HG02943 (cell line): ENCODE measurements around the gene RGS7.
"Not testable (repeated sequence)": the region's sequence is repeated elsewhere in the genome, so short reads cannot be mapped to it uniquely, and the experiment has no call there.

Experiments
- ATAC-seq: cut with Tn5 transposase; IDR thresholded peaks from one replicate; pipeline ENCODE4 v1.9.1; 2021; ENCODE audit warnings: mild to moderate bottlenecking, low read depth, moderate library complexity; ENCODE audit not compliant: unreplicated experiment

The RGS7 gene

DNA sequence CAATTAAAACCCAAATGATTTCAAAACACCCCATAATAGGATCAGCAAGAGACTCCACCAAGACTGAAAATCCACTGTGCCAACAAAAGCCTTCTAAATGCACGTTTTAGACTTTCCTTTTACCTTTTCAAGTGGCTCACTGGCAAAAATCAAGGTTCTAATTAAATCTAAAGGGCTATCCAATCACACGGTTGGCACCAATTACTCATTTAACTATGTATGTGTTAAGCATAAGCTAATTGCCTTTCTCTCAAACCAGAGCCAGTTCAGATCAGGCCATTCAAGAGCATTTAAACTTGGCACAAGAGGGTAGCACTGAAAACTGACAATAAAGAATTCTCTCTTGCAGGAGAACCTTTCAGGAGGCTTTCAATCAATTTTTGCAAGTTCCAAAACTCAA lies 139.5 kb downstream of the RGS7 start:
- ATAC-seq: no peak

DNA sequence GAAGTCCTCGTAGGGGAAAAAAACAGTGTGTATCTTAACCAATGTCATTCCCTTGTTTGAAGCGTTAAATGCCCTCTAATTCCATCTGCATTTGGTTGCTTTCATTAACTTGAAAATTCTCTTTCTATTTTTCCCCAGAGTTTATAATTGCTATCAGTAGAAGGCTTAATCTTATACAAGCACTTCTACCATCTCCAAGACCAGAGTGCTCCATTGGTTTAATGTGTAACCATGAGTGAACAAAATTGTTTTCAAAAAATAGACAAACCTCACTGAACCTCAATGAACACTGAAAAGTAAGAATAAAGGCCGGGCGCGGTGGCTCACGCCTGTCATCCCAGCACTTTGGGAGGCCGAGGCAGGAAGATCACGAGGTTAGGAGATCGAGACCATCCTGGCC lies 141.3 kb downstream of the RGS7 start:
- no peak for ATAC-seq

DNA sequence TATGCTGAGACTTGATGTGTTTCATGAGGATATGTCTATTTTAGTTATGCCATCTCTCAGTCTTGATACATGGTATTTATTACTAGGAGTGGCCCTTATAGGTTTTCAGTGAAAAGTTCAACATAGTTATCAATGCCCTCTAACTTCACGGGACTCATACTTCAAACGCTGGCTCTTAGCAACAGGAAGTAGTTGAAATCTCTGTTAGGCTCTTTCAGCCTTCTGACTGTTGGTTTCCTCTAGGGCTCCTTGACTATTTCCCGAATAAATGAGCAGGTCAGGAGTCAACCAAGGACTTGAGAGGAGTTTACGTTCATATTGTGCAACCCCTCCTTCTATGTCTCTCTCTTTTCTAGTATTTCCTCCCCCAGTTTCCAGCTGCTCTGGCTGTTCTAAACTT lies 141.8 kb downstream of the RGS7 start:
- no peak for ATAC-seq

DNA sequence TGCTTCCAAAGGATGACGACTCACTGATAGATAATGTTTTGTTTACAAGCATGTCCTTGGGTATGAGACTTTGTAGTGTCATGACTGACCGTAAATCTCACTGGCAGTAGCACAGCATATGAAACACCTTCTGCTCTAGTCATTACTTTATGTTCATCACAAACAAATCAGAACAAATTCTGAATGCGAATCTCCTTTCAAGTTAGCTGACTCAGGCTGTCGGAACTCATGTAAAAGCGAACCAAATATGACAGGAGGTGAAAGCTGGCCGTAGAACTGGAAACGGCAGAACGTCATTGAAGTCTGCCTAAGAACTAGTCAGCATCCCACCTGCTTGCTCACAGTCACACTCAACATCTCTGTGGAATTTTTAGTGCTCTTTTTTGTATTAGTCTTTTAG lies 143.9 kb downstream of the RGS7 start:
- no peak for ATAC-seq

DNA sequence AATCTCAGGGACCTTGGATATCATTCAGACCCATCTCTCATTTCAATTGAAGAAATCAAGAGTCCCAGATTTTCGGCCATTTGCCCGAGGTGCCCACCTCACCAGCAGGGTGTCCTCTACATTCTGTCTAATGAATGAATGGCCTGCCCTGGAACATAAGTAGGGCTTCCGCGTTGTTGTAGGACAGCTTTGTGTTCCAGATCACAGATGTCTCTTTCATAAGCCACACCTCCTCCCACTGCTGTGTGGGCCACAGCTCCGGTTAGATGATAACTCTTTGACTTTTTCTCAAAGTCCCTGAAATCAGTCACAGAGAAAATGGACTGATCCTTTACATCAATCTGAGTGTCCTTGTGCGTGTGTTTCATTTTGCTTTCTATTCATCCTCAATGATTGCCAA lies 144.4 kb downstream of the RGS7 start:
- ATAC-seq: no peak

DNA sequence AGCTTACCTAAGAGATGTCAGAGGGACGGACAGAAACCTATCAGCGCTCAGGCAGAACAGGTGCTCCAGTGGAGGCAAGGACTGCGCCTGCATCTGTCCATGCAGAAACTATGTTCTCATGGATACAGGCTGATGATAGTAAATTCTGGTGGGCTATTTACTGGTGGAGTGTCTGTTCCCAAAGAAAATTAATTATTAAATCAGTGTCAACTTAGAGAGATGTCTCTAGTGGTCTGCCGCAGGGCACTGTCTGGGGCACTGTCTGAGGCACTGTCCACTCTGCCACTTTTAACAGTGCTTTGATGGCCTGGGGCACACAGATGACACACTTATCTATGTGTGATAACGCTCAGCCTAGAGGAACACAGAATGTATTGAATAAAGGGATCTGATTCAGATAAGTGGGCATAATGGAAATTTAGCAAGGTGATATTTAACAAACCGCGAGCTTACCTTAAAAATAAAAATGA lies 148.1 kb downstream of the RGS7 start:
- no peak for ATAC-seq

DNA sequence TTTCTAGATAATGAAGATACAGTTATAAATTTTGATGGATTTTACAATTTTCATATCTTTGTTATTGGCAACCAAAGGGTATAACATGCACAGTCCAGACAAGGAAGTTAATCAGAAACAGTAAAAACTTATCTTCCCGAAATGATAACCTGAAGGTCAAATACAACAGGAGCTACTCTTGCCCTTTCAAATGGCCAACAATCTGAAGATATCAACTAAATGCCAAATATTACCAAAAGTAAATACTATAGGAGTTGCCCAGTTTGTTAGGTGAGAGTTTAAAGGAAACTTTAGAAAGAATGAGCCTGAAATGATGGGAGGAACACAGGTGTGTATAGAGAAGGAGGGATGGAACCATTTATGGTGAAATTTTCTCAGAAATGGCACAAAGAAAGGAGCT lies 153.2 kb downstream of the RGS7 start:
- ATAC-seq: no peak

DNA sequence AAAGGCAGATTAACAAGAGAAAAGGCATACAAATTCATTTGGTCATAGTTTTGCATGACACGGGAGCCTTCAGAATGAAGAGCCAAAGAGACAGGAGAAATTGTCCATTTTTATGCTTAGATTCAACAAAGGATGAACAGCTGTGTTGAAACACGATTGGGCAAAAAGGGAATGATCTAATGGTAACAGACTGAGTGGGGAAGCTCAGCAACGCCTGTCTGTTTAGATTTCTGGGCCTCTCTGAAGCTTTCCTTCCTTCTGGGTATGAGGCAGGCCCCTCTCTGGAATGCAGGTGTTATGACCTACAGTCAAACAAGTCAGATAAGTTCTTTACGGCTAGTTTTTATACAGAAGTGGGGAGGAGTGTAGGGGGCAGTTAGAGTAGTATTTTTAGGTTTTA lies 154.6 kb downstream of the RGS7 start:
- ATAC-seq: no peak

DNA sequence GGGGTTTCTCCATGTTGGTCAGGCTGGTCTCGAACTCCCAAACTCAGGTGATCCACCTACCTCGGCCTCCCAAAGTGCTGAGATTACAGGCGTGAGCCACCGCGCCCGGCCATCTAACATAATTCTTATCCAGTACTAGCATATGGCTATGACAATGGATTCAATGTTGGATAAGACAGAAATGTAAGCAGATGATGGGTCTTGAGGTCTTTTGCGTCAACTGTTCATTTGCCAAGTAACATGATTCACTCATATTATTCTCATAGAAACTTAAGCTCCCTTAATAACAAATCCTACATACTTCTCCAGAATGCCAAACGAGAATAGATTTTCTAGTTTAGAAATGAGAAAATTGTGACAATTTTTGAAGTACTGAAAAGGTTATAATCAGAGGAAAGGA lies 170.3 kb downstream of the RGS7 start:
- no peak for ATAC-seq

DNA sequence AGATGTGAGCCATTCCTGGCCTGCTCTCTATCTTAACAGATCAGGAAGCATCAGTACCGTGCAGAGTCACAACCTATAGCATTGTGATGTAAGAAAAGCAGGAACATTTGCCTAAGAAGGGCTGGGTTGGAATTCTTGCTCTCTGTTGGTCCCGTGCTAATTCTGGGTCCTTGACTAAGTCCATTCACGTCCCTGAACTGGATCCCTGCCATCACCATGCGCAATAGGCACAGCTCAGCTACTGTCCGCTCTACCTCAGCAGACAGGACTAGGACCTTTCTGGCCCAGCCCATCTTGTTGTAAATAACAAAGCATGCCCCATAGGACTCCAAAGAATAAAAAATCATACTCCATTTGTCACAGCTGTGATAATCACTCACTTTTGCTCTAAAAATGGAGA lies 175.0 kb downstream of the RGS7 start:
- ATAC-seq: no peak

DNA sequence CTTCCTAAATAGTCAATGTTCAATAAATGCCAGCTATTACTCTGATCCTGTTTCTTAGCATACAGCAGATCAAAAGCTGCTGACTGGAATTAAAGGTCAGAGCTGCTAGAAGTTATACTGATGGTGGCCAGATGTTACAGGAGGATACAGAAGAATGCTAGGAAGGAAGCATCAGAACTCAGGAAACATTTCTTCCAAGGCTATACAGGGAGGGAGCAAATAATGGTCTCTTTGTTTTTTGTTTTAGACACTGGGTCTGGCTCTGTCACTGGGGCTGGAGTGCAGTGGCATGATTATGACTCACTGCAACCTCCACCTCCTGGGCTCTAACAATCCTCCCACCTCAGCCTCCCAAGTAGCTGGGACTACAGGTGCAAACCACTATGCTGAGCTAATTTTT lies 175.5 kb downstream of the RGS7 start:
- no peak for ATAC-seq

DNA sequence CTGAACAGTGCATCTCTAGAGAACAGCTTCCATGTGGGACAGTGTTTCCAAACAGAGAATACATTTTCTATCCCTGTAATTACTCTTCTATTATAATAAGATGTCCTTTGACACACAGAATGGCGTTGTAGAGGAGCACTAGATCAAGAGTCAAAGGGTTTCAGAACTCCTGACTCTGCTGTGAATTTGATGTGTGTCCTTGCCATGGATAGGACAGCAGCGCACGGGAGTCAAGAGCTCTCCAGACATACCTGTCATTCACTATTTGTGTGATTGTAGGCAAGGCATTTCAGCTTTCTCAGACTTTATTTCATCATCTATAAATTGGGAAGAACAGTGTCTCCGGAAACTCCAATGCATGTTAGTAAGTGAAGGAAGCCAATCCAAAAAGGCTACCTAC lies 176.4 kb downstream of the RGS7 start:
- ATAC-seq: no peak

DNA sequence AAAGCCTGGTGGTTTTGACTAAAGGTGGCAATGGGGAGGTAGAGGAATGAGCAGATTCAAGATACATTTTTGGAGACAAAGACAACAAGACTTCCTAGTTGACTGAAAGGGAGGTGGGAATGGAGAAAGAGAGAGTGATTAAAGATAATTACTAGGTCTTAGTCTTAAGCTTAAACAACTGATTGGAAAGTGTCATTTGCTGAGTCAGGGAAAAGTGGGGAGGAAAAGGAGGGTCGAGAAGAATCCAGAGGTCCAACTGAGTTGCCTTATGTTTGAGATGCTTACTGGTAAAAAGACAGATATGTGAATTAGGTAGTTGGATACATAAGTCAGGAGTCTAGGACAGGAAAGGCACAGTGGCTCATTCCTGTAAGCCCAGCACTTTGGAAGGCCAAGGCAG lies 179.3 kb downstream of the RGS7 start:
- no peak for ATAC-seq

DNA sequence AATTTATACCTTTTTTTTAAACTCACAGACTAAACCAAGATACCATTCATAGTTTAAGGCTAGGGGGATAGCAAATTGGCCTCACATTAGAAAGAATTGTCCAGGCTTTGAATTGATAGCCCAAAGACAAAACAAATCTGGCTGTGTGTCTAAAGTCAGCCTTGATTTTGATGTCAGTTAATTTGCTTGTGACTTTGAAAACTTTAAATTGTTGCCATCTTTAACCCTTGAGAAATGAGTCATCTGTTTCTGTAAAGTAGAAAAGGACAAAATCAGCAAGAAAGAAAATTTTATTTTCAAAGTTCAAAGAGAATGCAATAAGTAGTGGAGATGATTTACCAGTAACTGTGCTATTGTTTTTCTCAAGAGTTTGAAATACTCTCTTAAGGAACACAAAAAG lies 184.5 kb downstream of the RGS7 start:
- no peak for ATAC-seq

DNA sequence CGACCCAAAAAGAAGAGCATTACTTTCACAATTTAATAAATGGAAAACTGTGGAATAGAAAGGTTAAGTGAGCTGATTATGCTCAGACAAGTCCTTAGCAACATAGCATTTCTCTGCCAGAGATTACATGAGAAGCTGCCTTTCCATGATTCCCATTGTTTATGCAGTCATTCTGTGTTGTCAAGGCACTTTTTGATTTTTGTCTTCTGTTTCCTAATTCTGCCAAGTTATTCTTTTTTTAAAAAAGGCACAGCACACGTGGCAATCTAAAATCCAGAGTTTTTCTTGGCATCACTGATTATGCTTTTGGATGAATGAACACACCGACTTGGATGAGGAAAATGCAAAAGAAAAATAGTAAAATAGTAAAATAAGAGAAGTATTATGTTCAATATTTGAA lies 185.0 kb downstream of the RGS7 start:
- no peak for ATAC-seq

DNA sequence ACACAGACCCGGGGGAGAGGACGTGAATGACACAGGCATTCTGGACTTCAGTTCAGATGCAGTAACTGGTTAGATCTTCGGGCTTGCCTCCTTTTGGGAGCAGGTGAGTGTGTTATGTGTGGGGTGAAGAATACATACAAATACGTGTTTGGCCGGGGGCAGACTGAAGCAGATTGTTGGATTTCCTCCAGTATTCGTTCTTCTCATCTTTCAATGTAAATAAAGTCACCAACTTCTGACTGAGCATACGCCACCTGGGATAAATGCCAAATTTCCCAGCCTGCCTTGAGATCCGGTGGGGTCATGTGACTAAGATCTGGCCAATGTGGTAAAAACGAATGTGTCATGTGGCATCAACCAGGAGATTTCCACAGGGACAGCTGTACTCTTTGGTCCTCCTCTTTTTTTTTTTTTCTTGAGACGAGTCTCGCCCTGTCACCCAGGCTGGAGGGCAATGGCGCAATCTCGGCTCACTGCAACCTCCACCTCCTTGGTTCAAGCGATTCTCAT lies 189.8 kb downstream of the RGS7 start:
- ATAC-seq: no peak

DNA sequence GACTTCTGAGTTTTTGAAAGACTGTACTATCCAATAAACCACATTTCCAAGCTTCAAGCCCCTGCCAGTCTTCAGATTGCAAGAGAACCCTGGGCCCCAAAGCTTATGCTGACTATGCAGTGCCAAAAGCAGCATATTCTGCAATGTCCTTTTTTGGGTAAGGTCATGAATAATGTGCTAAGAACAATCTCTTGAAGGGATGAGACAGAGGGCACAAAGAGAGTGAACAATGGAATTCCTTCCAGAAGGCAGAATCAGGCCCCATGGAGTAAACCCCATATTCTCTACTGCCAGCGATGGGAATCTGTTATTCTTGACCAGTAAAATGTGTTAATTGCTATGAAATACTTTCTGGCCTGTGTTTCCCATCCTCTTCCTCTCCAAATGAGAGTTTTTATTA lies 190.4 kb downstream of the RGS7 start:
- ATAC-seq: no peak

DNA sequence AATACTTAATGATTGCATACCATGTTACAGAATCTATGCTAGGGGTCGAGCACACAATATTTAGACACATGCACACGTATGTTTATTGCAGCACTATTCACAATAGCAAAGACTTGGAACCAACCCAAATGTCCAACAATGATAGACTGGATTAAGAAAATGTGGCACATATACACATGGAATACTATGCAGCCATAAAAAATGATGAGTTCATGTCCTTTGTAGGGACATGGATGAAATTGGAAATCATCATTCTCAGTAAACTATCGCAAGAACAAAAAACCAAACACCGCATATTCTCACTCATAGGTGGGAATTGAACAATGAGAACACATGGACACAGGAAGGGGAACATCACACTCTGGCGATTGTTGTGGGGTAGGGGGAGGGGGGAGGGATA lies 191.7 kb downstream of the RGS7 start:
- ATAC-seq: not testable (repeated sequence)

DNA sequence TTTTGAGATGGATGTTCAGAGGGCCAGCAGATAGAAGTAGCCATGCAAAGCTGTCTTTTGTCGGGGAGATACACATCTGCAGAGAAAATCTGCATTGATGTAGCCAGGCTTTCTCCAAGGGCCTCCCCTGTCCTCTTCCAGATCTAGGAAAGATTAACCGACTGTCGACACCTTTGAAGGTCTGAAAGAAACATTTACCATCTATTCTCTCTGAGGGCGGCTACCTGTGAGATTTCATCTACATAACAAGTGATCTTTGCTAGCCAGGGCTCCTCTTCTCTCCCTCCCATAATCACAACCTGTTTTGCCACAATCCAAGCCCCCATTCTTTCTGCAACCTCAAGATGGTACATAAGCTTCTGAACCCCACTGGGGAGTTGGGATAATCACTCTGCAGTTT lies 193.6 kb downstream of the RGS7 start:
- ATAC-seq: no peak

DNA sequence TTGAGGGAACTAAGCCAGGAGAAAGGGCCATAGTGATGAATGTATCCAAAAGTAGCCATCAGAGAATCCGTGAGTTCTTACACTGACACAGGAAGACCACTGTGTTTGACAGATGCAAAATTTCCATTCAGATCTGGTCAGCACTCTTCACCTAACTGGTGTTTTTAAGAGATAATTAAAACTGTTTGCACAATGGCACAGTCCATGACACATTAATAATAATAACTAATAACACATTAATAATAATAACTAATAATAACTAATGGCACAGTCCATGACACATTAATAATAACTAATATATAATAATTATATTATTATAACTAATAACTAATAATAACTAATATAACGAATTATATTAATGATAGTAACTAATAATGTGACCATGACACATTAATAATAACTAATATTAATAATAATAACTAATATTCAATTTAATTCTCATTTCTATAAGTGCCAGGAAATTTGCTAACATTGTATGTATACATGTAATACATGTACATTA lies 195.8 kb downstream of the RGS7 start:
- no peak for ATAC-seq

DNA sequence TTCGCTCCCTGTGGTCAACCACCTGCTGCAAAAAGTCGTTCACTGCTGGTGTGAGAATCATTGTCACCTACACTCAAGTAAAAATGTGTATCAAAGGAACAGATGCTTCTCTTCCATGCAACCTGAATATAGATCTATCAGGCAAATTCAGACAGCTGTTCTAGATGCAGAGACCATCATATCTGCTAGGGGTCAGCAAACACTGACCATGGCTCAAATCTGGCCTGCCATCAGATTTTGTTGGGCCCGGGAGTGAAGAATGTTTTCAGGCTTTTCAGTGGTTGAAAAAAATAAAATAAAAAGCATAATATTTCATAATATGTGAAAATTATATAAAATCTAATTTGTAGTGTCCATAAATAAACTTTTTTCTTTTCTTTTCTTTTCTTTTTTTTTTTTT lies 199.6 kb downstream of the RGS7 start:
- no peak for ATAC-seq

DNA sequence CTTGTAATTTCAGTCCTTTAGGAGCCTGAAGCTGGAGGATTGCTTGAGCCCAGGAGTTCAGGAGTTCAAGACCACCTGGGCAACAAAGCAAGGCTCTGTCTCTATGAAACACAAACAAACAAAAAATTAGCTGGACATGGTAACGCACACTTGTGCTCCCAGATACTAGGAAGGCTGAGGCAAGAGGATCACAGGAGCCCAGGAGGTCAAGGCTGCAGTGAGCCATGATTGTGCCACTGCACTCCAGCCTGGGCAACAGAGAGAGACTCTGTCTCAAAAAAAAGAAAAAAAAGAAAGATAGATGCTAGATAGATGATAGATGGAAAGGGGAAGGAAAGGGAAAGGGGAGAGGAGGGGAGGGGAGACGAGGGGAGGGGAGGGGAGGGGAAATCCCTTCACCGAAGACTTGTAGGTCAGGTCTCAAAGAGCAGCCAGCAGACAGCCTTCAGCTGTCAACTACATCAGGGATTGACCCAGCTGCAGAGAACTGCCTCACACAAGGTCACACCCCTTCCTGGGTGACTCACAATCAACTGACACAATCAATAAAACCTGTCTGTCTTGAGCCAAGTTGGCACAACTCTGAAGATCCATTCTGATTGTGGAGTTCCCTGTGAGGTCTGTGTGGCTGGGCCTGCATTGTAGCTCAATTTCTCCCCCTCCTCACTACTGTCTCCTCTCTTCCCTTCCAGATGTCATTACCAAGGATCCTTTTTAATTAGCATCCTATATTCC lies 200.6 kb downstream of the RGS7 start:
- no peak for ATAC-seq

DNA sequence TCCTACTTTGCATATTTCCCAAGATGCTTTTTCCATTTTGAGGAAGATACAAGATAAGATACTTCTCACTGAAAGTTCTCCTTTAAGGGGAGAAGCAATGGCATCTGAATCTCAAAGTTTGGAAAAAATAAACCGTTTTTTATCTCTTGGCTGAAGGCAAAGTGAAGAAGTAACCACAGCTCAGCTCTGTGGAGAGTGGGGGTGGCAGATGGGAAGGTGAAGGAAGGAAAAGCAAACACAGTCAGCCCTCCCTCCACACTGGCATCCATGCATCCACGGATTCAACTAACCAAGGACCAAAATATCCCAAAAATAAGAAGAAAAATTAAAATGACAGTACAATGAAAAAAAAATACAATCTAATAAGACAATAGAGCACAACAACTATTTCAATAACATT lies 211.1 kb downstream of the RGS7 start:
- ATAC-seq: no peak
